ENCODE data around the gene SOX3. TPM values are rescaled to one million over a fixed set of nuclear protein-coding genes. Genes with fewer than 3 reads are reported as not detected.

The SOX3 gene
- total and polyA plus RNA-seq, 9 of the 15 experiments (the other 6 are each of a cell fraction or from before 2014, with no cell fraction given) = not detected

DNA sequence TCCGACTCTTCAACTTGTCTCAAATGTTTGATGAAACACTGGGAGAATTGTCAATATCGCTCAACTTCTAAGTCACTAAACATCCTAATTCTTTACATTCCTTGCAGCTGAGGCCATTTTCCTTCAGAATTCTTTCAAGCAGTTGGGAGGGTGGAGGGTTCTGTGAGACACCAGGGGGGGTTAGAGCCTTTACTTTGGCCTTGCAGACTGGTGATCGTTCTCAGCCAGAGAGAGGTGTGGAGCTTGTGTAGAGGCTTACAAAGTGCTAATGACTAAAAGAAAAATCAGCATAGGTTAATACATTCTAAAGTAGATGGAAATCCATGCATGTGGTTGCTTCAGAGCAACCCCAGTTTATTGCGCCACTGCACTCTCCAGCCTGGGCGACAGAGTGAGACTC, 21.3 kb upstream of the SOX3 start (continued):
- TF ChIP-seq, protein P1, sequence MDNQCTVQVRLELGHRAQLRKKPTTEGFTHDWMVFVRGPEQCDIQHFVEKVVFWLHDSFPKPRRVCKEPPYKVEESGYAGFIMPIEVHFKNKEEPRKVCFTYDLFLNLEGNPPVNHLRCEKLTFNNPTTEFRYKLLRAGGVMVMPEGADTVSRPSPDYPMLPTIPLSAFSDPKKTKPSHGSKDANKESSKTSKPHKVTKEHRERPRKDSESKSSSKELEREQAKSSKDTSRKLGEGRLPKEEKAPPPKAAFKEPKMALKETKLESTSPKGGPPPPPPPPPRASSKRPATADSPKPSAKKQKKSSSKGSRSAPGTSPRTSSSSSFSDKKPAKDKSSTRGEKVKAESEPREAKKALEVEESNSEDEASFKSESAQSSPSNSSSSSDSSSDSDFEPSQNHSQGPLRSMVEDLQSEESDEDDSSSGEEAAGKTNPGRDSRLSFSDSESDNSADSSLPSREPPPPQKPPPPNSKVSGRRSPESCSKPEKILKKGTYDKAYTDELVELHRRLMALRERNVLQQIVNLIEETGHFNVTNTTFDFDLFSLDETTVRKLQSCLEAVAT (IDR thresholded peaks at IDR 0.05) = no peak
- TF ChIP-seq, protein P2, sequence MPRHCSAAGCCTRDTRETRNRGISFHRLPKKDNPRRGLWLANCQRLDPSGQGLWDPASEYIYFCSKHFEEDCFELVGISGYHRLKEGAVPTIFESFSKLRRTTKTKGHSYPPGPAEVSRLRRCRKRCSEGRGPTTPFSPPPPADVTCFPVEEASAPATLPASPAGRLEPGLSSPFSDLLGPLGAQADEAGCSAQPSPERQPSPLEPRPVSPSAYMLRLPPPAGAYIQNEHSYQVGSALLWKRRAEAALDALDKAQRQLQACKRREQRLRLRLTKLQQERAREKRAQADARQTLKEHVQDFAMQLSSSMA (CRISPR knock-in tag; IDR thresholded peaks at IDR 0.05) = no peak

DNA sequence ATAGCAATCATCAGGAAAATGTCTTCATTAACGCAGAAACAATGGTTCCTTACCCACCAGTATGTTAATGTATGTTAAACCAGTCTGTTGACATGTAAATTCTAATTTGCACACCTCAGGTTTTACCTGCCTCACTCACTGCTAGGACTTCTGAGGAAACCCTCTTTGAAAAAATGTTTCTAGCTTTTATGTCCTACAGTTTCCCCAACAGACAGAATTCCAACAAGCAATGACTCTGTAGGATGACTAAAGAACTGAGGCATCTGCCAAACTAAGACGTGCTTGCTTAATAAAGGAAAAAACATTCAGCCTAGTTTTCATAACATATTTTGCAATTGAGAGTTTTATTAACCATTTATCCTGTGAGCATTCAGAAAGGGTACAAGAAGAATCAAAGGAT, 20.6 kb upstream of the SOX3 start:
- ATAC-seq (no peak), DNase-seq (ENCODE audit: extremely low read depth in 1 of 4, low spot score in 3 of 4) (no peak), FAIRE-seq (no peak)
- intact Hi-C loops (cut with micrococcal nuclease) (no loop called here), in situ Hi-C loops (cut with MboI) (no loop called here)
- BruUV-seq (replicated peaks) = no TSS peak
- Histone ChIP-seq H4K20me1 (replicated peaks; ENCODE audit: control insufficient read depth, insufficient read depth, low read length) (no peaks in the 10 kb centered on the region), H3K79me2 (ENCODE audit: control insufficient read depth, insufficient read depth, low read length) (no peaks in the 10 kb centered on the region), H2AFZ (ENCODE audit: low read depth, low read length) (no peak overlapping the region), H3K4me2 (ENCODE audit: insufficient read depth, low read length) (no peak overlapping the region), H3K9ac (ENCODE audit: insufficient read depth in 1 of 2, low read depth in 2 of 2, low read length in 2 of 2) (no peak overlapping the region), H3K4me1 (replicated peaks in 1 of 2; ENCODE audit: control insufficient read depth in 2 of 2, insufficient read depth in 2 of 2, low read length in 2 of 2) (no peaks in the 10 kb centered on the region), H3K27ac (ENCODE audit: extremely low read depth, low read depth, low read length) (no peak overlapping the region), H3K36me3 (ENCODE audit: control insufficient read depth, insufficient read depth, low read length) (no peaks in the 10 kb centered on the region), H3K27me3 (ENCODE audit: control insufficient read depth in 2 of 2, insufficient read depth in 2 of 2, low read length in 2 of 2) (no peaks in the 10 kb centered on the region), H3K4me3 (no peak overlapping the region), H3K9me1 (ENCODE audit: control insufficient read depth, insufficient read depth, low read length) (no peaks in the 10 kb centered on the region), H3K9me3 (replicated peaks; ENCODE audit: control insufficient read depth, insufficient read depth, low read depth, low read length) (no peaks in the 10 kb centered on the region)
- 0% methylated on average over 2 of the region's 2 CpGs for WGBS (ENCODE audit: insufficient coverage, low coverage, missing lambda C conversion rate)
- ChIA-PET POLR2A (no interaction called here), CTCF (ENCODE audit: low intra/inter-chr PET ratio) (no interaction called here)
- no peak for TF ChIP-seq ZBED1 (IDR thresholded peaks at IDR 0.05)
- TF ChIP-seq ZC3H4 (CRISPR knock-in tag; IDR thresholded peaks at IDR 0.05; ENCODE audit: borderline replicate concordance) = no peak
- no peak for TF ChIP-seq ZFP36 (IDR thresholded peaks at IDR 0.05; ENCODE audit: low read depth, low read length, partially characterized antibody)
- TF ChIP-seq MCM7 (IDR thresholded peaks at IDR 0.05) = no peak
- TF ChIP-seq, protein P3, sequence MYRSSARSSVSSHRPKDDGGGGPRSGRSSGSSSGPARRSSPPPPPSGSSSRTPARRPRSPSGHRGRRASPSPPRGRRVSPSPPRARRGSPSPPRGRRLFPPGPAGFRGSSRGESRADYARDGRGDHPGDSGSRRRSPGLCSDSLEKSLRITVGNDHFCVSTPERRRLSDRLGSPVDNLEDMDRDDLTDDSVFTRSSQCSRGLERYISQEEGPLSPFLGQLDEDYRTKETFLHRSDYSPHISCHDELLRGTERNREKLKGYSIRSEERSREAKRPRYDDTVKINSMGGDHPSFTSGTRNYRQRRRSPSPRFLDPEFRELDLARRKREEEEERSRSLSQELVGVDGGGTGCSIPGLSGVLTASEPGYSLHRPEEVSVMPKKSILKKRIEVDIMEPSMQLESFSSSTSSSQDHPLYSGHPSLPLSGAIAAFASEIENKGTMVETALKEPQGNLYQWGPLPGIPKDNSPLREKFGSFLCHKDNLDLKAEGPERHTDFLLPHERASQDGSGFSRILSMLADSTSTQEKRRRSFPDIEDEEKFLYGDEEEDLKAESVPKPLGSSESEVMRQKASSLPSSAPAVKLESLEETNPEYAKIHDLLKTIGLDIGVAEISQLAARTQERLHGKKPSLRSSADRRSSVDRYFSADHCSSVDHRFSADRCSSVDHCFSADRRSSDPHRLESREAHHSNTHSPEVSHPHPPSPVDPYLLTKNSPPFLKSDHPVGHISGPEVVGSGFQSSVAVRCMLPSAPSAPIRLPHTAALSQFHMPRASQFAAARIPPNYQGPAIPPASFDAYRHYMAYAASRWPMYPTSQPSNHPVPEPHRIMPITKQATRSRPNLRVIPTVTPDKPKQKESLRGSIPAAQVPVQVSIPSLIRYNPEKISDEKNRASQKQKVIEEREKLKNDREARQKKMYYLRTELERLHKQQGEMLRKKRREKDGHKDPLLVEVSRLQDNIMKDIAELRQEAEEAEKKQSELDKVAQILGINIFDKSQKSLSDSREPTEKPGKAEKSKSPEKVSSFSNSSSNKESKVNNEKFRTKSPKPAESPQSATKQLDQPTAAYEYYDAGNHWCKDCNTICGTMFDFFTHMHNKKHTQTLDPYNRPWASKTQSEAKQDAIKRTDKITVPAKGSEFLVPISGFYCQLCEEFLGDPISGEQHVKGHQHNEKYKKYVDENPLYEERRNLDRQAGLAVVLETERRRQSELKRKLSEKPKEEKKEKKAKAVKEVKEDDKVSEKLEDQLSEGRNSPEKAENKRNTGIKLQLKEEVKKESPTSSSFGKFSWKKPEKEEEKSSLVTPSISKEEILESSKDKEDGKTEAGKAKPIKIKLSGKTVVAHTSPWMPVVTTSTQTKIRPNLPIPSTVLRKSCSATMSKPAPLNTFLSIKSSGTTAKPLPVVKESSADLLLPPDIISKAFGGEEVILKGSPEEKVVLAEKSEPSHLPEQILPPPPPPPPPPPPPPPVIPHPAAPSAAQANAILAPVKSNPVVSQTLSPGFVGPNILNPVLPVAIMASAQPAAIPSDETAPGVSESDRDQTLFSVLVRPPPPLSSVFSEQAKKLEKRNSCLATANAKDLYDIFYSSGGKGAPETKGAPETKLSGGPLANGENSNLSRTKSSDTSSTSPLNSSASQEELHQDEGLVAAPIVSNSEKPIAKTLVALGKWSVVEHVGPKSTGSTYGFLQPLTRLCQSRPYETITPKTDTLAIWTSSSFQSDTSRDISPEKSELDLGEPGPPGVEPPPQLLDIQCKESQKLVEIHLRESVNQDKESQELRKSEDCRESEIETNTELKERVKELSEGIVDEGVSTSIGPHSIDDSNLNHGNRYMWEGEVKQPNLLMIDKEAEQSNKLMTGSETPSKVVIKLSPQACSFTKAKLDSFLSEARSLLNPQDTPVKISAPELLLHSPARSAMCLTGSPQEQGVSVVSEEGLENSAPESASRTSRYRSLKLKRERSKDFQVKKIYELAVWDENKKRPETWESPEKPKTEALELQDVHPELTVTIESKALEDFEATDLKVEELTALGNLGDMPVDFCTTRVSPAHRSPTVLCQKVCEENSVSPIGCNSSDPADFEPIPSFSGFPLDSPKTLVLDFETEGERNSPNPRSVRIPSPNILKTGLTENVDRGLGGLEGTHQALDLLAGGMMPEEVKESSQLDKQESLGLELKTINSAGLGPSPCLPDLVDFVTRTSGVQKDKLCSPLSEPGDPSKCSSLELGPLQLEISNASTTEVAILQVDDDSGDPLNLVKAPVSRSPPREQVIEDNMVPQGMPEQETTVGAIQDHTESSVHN (IDR thresholded peaks at IDR 0.05; ENCODE audit: borderline replicate concordance in 1 of 2, low read depth in 1 of 2) = no peak
- TF ChIP-seq ZNF347 (CRISPR knock-in tag; IDR thresholded peaks at IDR 0.05; ENCODE audit: low read depth) = no peak
- no peak for TF ChIP-seq PHB (CRISPR knock-in tag; IDR thresholded peaks at IDR 0.05)
- TF ChIP-seq ZNF174 (CRISPR knock-in tag; IDR thresholded peaks at IDR 0.05) = no peak
- TF ChIP-seq ZNF41 (CRISPR knock-in tag; conservative IDR thresholded peaks at IDR 0.05) = no peak
